HEK293T (cell line): ENCODE results near the gene ERI3.

Experiments used
- CTCF ChIA-PET: fragments of 350-600 bp; formaldehyde crosslinking; extraction: SDS; loops from one replicate; lab custom pipeline; 2021; ENCODE audit warnings: antibody characterized with exemption, inconsistent platforms; lab: Yijun Ruan, JAX
- POLR2A ChIA-PET: fragments of 350-600 bp; formaldehyde crosslinking; extraction: SDS; loops from one replicate; lab custom pipeline; 2020; ENCODE audit warnings: antibody characterized with exemption, inconsistent platforms; lab: Yijun Ruan, JAX
- DNase-seq: peaks from one replicate; pipeline ENCODE4 v3.0.0; 2012; ENCODE audit warnings: mixed read lengths; ENCODE audit errors: extremely low spot score
- ARNT ChIP-seq: fragments of 450-650 bp; IDR thresholded peaks from 2 replicates; pipeline ENCODE4 v1.6.1; 2017; ENCODE audit warnings: mild to moderate bottlenecking
- BHLHE40 ChIP-seq: fragments of 450-650 bp; IDR thresholded peaks from 2 replicates; pipeline ENCODE4 v1.6.1; 2016; ENCODE audit warnings: mild to moderate bottlenecking, moderate library complexity, borderline replicate concordance
- CTBP1 ChIP-seq: fragments of 450-650 bp; IDR thresholded peaks from 2 replicates; pipeline ENCODE4 v1.6.1; 2016; ENCODE audit warnings: borderline replicate concordance
- ELF4 ChIP-seq: fragments of 450-650 bp; IDR thresholded peaks from 2 replicates; pipeline ENCODE4 v1.6.1; 2017; ENCODE audit warnings: antibody characterized with exemption
- FOXA1 ChIP-seq: fragments of 450-650 bp; IDR thresholded peaks from 2 replicates; pipeline ENCODE4 v1.6.1; 2016; ENCODE audit warnings: mild to moderate bottlenecking
- FOXK2 ChIP-seq: fragments of 450-650 bp; IDR thresholded peaks from 2 replicates; pipeline ENCODE4 v1.6.1; 2016; ENCODE audit warnings: mild to moderate bottlenecking
- FOXM1 ChIP-seq: fragments of 450-650 bp; IDR thresholded peaks from 2 replicates; pipeline ENCODE4 v1.6.1; 2017; ENCODE audit warnings: mild to moderate bottlenecking, borderline replicate concordance
- HDGF ChIP-seq: fragments of 450-650 bp; IDR thresholded peaks from 2 replicates; pipeline ENCODE4 v1.6.1; 2017; ENCODE audit warnings: antibody characterized with exemption, borderline replicate concordance
- L3MBTL2 ChIP-seq: fragments of 450-650 bp; conservative IDR thresholded peaks from 2 replicates; pipeline ENCODE4 v1.6.1; 2016; ENCODE audit warnings: mild to moderate bottlenecking
- LEF1 ChIP-seq: fragments of 450-650 bp; IDR thresholded peaks from 2 replicates; pipeline ENCODE4 v1.6.1; 2017; ENCODE audit warnings: mild to moderate bottlenecking, borderline replicate concordance
- NFRKB ChIP-seq: fragments of 450-650 bp; IDR thresholded peaks from 2 replicates; pipeline ENCODE4 v1.6.1; 2016; ENCODE audit warnings: mild to moderate bottlenecking, moderate library complexity
- PKNOX1 ChIP-seq: fragments of 450-650 bp; IDR thresholded peaks from 2 replicates; pipeline ENCODE4 v1.6.1; 2016
- SP1 ChIP-seq: fragments of 450-650 bp; IDR thresholded peaks from 2 replicates; pipeline ENCODE4 v1.6.1; 2017
- SUZ12 ChIP-seq: fragments of 450-650 bp; IDR thresholded peaks from 2 replicates; pipeline ENCODE4 v1.6.1; 2016; ENCODE audit warnings: mild to moderate bottlenecking
- TARDBP ChIP-seq: fragments of 450-650 bp; IDR thresholded peaks from 2 replicates; pipeline ENCODE4 v1.6.1; 2016
- ZNF384 ChIP-seq: fragments of 450-650 bp; IDR thresholded peaks from 2 replicates; pipeline ENCODE4 v1.6.1; 2016

ERI3 gene

GRCh38 chr1:44273560-44274350 is 81.3 kb downstream of the ERI3 start:
- TF ChIP-seq CTBP1 (no peak), ZNF384 (no peak), L3MBTL2 (no peak), BHLHE40 (no peak), HDGF (no peak), NFRKB (no peak), FOXK2 (no peak), SUZ12 (no peak), FOXA1 (no peak), ELF4 (no peak), FOXM1 (no peak), ARNT (no peak), SP1 (no peak), TARDBP (no peak), PKNOX1 (no peak)
- POLR2A ChIA-PET = no interaction called here
- CTCF ChIA-PET = no interaction called here
- DNase-seq = no peak

GRCh38 chr1:44272992-44273391 is 82.1 kb downstream of the ERI3 start:
- CTCF ChIA-PET = interaction anchor here (1.3 kb wide), 1 partner anchor 21 kb away, joined by 3 read pairs; no protein-coding TSS in a partner anchor
- no peak for DNase-seq
- POLR2A ChIA-PET = no interaction called here

GRCh38 chr1:44271646-44272045 is 83.4 kb downstream of the ERI3 start:
- ChIA-PET POLR2A (no interaction called here), CTCF (interaction anchor here (0.5 kb wide), 1 partner anchor 223 kb away, joined by 4 read pairs; no protein-coding TSS in a partner anchor)
- DNase-seq = no peak
- no peak for TF ChIP-seq CTBP1
- TF ChIP-seq ARNT = no peak
- no peak for TF ChIP-seq ZNF384
- TF ChIP-seq ELF4 = no peak
- TF ChIP-seq PKNOX1 = no peak
- no peak for TF ChIP-seq FOXK2
- no peak for TF ChIP-seq SUZ12
- no peak for TF ChIP-seq LEF1
- TF ChIP-seq TARDBP = no peak
- no peak for TF ChIP-seq HDGF

More at GRCh38 chr1:44272992-44273391, 82.1 kb downstream of the ERI3 start:
- TF ChIP-seq PKNOX1 (no peak), ZNF384 (no peak), L3MBTL2 (no peak), SP1 (no peak), NFRKB (no peak), CTBP1 (no peak), ELF4 (no peak), FOXK2 (no peak), HDGF (no peak), LEF1 (no peak), TARDBP (no peak), SUZ12 (no peak), BHLHE40 (no peak), ARNT (no peak), FOXA1 (no peak)

GRCh38 chr1:44270686-44271628 is 84.1 kb downstream of the ERI3 start:
- DNase-seq = no peak
- ChIA-PET CTCF (interaction anchor here (0.5 kb wide), 1 partner anchor 223 kb away, joined by 4 read pairs; no protein-coding TSS in a partner anchor), POLR2A (no interaction called here)
- TF ChIP-seq FOXA1 (no peak), L3MBTL2 (no peak), BHLHE40 (no peak), ELF4 (no peak), TARDBP (no peak), ZNF384 (no peak), ARNT (no peak), PKNOX1 (no peak), NFRKB (no peak), SP1 (no peak), FOXK2 (no peak), CTBP1 (no peak), FOXM1 (no peak), HDGF (no peak), SUZ12 (no peak), LEF1 (no peak)
